Stimulated activated CD4-positive, alpha-beta T cell treated with anti-CD3 and anti-CD28 coated beads, Interleukin-4, amount 100 ng/mL, for 4 hours (primary cell): ENCODE results near the gene OBSCN.

Experiments used
- DNase-seq, 2 experiments: peaks; one replicate each; pipeline ENCODE4 v3.0.0-alpha.2; 2020

Gene OBSCN

GRCh38 chr1:228280961-228281591 is 73.2 kb downstream of the OBSCN start:
- no peak for DNase-seq

DNA sequence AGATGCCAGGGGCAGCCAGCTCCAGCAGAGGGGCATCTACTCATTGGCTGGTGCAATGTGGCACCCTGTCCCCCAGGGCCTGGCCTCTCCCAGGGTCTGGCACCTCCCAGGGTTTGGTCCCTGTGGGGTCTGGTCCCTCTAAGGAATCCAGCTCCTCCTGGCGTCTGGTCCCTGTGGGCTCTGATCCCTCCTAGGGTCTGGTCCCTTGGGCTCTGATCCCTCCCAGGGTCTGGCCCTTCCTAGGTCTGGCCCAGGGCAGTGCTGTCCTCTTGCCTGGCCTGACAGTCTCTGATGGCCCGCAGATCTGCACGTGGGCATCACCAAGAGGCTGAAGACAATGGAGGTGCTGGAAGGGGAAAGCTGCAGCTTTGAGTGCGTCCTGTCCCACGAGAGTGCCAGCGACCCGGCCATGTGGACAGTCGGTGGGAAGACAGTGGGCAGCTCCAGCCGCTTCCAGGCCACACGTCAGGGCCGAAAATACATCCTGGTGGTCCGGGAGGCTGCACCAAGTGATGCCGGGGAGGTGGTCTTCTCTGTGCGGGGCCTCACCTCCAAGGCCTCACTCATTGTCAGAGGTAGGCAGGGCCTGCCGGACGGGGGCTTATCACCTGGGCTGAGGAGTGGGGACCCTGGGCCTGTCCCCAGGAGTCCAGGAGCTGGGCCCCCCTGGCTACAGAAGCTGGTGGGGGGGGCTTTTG is 73.9 kb downstream of the OBSCN start:
- DNase-seq, result no peak

DNA sequence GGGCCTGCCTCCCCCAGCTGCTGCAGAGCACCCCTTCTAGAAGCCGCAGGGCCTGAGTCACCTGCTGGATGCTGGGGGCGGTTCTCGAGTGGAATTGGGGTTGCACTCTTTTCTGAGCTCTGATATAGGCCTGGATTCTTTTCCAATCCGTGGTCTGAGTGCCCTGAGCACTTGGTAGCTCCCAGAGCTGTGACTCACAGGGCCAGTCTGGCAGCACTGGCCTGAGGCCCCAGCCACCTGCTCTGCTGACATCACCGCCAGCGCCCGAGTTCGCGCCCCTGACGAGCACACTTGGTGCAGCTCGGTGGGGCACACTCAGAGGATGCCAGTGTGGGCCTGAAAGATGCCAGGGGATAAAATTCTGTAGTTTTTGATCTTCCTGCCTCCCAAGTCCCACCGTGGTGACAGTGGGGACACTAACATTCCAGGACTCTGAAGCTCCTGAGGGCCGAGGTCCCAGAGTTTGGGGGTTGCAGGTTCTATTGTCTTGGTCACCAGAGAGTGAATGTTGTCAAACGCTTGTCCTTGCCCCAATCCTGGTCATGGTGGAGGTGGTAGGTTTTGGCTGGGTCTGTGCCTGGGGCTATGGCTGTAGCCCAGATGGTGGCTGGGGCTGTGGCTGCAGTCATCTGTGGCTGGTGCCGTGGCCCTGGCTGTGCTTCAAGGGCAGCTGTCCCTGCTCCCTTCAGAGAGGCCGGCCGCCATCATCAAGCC is 74.6 kb downstream of the OBSCN start:
- DNase-seq, result no peak

DNA sequence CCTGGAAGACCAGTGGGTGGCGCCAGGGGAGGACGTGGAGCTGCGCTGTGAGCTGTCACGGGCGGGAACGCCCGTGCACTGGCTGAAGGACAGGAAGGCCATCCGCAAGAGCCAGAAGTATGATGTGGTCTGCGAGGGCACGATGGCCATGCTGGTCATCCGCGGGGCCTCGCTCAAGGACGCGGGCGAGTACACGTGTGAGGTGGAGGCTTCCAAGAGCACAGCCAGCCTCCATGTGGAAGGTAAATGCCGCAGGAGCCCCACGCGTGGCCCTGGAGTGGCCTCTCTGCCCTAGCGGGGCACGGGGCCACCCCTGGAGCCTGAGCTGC is 75.2 kb downstream of the OBSCN start:
- no peak for DNase-seq

GRCh38 chr1:228283476-228284147 is 75.8 kb downstream of the OBSCN start:
- DNase-seq, result no peak

GRCh38 chr1:228284148-228284495 is 76.3 kb downstream of the OBSCN start:
- no peak for DNase-seq

DNA sequence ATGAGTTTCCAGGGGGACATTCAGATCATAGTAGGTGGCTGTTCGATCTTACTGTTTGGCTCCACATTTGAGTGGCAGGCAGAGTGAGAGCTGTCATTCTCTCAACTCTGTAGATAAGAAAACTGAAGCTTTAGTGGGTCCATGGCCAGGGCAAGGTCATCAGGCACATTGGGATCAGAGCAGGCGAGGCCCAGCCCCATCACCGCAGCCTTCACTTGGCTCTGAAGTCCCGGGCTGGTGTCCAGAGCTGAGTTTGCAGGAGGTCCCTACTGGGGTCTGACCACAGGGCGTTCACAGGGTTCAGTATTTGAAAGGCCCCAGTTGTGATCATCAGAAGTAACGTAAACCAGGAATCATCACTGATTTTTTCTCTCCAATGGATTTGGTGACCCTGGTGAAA is 76.7 kb downstream of the OBSCN start:
- DNase-seq, result no peak

DNA sequence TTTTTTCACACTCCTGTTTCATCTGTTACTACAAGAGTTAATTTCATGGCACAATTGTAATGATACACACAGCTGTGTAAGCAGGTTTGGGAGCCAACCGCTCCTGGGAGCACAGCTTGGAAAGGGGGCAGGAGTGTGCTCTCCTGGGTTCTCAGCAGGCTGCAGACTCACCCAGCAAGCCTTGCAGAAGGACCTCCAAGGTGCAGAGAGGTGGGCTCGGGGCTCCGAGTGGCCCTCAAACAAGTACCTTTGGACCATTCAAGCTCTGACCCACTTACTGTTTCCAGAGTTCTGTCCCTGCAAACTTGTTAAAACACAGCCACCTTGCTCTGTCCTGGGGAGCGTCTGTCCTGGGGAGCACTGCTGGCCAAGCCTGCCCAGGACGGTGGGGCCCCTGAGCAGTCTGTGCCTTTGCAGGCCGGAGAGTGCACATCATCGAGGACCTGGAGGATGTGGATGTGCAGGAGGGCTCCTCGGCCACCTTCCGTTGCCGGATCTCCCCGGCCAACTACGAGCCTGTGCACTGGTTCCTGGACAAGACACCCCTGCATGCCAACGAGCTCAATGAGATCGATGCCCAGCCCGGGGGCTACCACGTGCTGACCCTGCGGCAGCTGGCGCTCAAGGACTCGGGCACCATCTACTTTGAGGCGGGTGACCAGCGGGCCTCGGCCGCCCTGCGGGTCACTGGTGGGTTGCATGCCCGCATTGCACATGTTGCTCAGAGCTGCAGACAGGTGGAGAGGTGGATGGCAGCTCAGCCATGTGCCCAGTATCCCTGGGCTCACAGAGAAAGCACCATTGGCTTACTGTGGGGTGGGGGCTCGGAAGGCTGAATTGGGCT is 78.0 kb downstream of the OBSCN start:
- no peak for DNase-seq

GRCh38 chr1:228286505-228287417 is 78.9 kb downstream of the OBSCN start:
- DNase-seq, result no peak

DNA sequence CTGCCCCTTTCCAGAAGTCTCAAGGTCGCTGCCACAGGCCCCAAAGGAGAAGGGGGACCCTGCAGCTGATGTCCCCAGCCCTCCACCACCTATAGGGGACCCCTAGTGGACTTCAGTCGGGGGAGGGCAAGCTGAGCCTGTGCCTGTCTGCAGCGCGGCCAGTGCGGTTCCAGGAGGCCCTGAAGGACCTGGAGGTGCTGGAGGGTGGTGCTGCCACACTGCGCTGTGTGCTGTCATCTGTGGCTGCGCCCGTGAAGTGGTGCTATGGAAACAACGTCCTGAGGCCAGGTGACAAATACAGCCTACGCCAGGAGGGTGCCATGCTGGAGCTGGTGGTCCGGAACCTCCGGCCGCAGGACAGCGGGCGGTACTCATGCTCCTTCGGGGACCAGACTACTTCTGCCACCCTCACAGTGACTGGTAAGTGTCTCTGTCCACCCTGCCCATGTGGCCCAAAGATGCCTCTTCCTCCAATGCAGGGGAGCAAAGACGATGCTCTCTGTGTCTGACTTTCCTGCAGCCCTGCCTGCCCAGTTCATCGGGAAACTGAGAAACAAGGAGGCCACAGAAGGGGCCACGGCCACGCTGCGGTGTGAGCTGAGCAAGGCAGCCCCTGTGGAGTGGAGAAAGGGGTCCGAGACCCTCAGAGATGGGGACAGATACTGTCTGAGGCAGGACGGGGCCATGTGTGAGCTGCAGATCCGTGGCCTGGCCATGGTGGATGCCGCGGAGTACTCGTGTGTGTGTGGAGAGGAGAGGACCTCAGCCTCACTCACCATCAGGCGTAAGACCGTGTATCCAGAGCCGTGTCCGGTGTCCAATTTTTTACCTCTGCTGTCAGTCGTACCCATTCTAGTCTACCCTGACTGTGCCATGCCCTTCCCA is 79.9 kb downstream of the OBSCN start:
- DNase-seq, result no peak

GRCh38 chr1:228288536-228289238 is 80.8 kb downstream of the OBSCN start:
- DNase-seq, result no peak

- DNase-seq, result no peak
Observed at GRCh38 chr1:228289239-228289849, 81.5 kb downstream of the OBSCN start.

DNA sequence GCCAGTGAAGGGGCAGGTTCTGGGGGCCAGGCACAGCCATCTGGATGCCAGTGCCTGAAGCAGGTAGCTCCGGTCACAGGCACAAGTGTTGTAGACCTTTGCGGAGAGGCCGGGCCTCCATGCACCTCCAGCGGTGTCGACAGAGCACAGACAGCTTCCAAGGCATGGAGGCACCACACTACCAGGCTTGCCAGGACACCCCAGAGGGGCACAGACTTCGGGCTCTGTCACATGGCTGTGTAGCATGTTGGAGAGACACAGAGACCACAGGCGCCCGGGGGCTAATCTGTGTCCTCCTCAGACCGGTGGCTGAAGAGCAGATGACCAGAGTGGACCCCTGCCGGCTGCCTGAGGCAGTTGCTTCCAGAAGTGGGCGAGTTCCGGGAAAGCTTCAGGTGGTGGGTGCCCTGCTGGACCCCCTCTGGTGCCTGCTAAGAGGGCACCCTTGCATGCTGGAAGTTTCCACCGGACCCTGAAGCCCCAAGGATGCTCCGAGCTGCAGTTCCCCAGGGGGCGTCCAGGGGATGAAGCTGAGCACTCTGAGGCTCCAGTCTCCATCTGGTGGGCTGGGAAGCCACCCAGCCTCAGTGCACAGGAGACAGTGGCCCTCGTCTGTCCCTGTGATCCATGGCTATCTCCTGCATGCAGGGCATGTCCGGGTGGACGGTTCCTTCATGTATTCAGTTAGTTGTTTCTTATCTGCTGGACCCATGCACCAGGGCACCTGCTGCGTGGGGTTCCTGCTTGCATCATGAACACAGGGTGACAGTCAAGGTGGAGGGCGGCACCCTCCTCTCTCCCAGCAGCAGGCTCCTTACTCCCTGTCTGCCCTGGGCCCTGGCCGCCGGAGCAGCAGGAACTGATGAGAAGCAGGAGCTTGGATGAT is 82.4 kb downstream of the OBSCN start:
- DNase-seq, result no peak

- DNase-seq, result no peak
Observed at GRCh38 chr1:228291906-228292608, 84.2 kb downstream of the OBSCN start.

DNA sequence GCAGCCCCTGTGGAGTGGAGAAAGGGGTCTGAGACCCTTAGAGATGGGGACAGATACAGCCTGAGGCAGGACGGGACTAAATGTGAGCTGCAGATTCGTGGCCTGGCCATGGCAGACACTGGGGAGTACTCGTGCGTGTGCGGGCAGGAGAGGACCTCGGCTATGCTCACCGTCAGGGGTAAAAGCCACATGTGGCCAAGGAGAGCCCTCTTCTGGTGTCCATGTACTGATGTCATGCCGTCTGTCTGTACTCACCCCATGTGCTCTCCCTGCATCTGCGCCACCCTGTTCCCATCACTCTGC is 84.7 kb downstream of the OBSCN start:
- DNase-seq, result no peak

- no peak for DNase-seq
Observed at GRCh38 chr1:228293393-228293792, 85.5 kb downstream of the OBSCN start.

- no peak for DNase-seq
Observed at GRCh38 chr1:228293816-228294500, 86.1 kb downstream of the OBSCN start.

- no peak for DNase-seq
Observed at GRCh38 chr1:228294717-228295116, 86.9 kb downstream of the OBSCN start.
